Spinal cord (tissue), 10 donors: ENCODE measurements around the gene MRPS16. TPM values are rescaled to one million over a fixed set of nuclear protein-coding genes. Genes with fewer than 3 reads are reported as not detected.

Experiments
- DNase-seq, 6 donors: peaks; one replicate each; pipeline versions ENCODE4 v3.0.0 to v3.0.0-alpha.2; 2013 to 2015; ENCODE audit warnings: low spot score in 6 of 6, low read depth in 4 of 6
- H3K27ac ChIP-seq: one replicate; pipeline ENCODE4 v1.5.1; 2013; ENCODE audit warnings: low read depth, low read length, control low read depth
- H3K27me3 ChIP-seq: one replicate; pipeline ENCODE4 v1.6.1; 2013; ENCODE audit warnings: low read length; ENCODE audit not compliant: control insufficient read depth, insufficient read depth
- H3K36me3 ChIP-seq: one replicate; pipeline ENCODE4 v1.6.1; 2013; ENCODE audit warnings: low read length; ENCODE audit not compliant: control insufficient read depth, insufficient read depth
- H3K4me1 ChIP-seq: one replicate; pipeline ENCODE4 v1.6.1; 2013; ENCODE audit warnings: low read length; ENCODE audit not compliant: control insufficient read depth, insufficient read depth
- H3K4me3 ChIP-seq: one replicate; pipeline ENCODE4 v1.5.1; 2013; ENCODE audit warnings: low read depth, low read length, control low read depth
- H3K9me3 ChIP-seq: one replicate; pipeline ENCODE4 v1.6.1; 2013; ENCODE audit warnings: low read length; ENCODE audit not compliant: control insufficient read depth, insufficient read depth
- WGBS: methylation state at CpG from one replicate; pipeline ENCODE4 v1.1.5; 2013; ENCODE audit warnings: missing lambda C conversion rate; ENCODE audit not compliant: insufficient coverage; 5-methylcytosine and 5-hydroxymethylcytosine counted together
- long read RNA-seq, 4 donors: transcript quantifications; one replicate each; lab custom pipeline, GENCODE V29; 2026
- polyA plus RNA-seq, 2 donors: library from polyadenylated mRNA; unstranded; fragments of 120-200 nt; gene quantifications; one replicate each; pipeline ENCODE4 v1.2.1, GENCODE V29; 2013; ENCODE audit not compliant: insufficient read length in 2 of 2
- total RNA-seq, 2 donors: library from RNA; depleted of rRNA in 1 of 2; stranded (reverse); fragments of 120-200 nt in 1 of 2; fragments of >200 nt in 1 of 2; gene quantifications; one replicate each; pipeline versions ENCODE4 v1.2.3 to v1.2.4, GENCODE V29; 2013 to 2014
- donor health status: healthy.

The MRPS16 gene
- total RNA-seq = 10 to 100 TPM; 62.2 to 65.8 TPM
- 10 to 100 TPM; 68.8 to 84.3 TPM for polyA plus RNA-seq
- long read RNA-seq, donor 1, transcript MRPS16-202 (3 exons, 2,634 nt) = major isoform, 32 of 36 reads
- long read RNA-seq, donor 1, partial matches to known transcripts = 0 of 36 reads
- long read RNA-seq, donor 1, other reads (novel, unspliced or antisense) = 0 of 36 reads
- long read RNA-seq, donor 2, transcript MRPS16-202 (3 exons, 2,634 nt) = major isoform, 19 of 21 reads
- long read RNA-seq, donor 2, partial matches to known transcripts = 0 of 21 reads
- long read RNA-seq, donor 2, other reads (novel, unspliced or antisense) = 0 of 21 reads
- long read RNA-seq, donor 3, transcript MRPS16-202 (3 exons, 2,634 nt) = major isoform, 20 of 28 reads
- long read RNA-seq, donor 3, partial matches to known transcripts = 6 of 28 reads
- long read RNA-seq, donor 3, other reads (novel, unspliced or antisense) = 0 of 28 reads
- long read RNA-seq, donor 4, transcript MRPS16-202 (3 exons, 2,634 nt) = major isoform, 64 of 76 reads
- long read RNA-seq, donor 4, partial matches to known transcripts = 10 of 76 reads
- long read RNA-seq, donor 4, other reads (novel, unspliced or antisense) = 0 of 76 reads

DNA sequence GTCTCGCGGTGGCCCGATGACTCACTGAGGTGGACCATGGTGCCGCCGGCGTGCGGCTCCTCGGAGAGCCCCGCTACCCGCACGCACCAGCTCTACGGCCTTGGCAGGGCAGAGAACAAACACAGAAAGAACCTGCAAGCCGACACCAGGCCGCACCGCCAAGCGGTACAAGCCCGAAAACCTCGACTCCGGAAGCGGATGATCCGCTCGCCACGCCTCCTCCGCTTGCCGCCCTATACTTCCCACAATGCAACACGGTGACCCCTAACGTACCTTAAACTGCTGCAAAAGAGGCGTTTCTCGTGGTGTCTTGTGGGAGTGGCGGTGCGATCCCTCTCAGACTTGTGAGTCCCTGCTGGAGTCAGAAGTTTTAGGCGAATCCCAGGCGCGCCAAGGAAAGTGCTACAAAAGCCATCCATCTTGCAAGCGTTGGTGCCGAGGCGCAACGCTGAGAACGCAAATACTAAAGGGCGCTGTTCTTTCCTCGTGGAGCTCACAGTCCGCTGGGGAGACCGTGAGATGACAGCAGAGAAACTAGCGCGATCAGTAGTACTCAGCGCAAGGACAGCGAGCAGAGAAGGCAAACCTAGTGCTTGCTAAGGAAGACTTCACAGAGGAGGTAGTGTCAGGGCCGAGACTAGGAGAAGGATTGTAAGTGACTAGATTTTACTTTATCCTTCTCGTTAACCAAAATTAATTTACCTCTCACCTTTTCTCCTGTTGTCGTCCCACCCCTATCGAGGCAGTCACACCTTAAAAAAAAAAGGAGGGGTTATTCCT, at the start of gene MRPS16:
Gene MRPS16 (minus strand): TSS at position 200 of the 780 bp plus-strand sequence. CDS start 162 bp downstream, at position 38.
- Histone ChIP-seq H3K27ac (peak within 1 kb of the TSS; percentile 94), H3K27me3 (no peaks in the 10 kb centered on the region), H3K4me1 (peaks cover 10% of the 10 kb centered on the region), H3K4me3 (peak within 1 kb of the TSS; percentile 98), H3K36me3 (peaks cover 21% of the 10 kb centered on the region), H3K9me3 (no peaks in the 10 kb centered on the region)
- peak; percentile 95 to 99 (median 97) for DNase-seq
- WGBS = 0% methylated on average over 44 of the region's 51 CpGs

DNA sequence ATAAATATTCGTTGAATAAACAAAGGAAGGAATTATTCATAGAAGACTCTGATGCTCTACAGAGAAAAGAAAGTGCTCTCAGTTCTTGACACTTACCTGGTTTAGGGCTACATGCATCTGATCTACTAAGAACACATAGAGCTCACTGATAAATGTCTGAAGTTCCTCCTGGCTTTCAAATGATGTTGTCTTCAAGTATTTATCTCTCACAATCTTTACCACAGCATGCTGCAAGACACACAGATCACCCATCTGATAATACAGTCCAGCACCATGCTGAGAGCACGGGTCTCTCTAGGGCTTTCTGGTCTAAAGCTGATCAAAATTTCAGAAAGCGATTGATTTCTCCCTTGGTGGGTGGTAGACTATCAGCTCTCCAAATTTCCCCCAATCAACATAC, 44.5 kb upstream of the MRPS16 start:
- no peaks in the 10 kb centered on the region for H3K27me3 ChIP-seq
- H3K9me3 ChIP-seq = no peaks in the 10 kb centered on the region
- no CpG with 5 or more reads among the region's 3 CpGs for WGBS
- H3K4me3 ChIP-seq = no peak overlapping the region
- H3K36me3 ChIP-seq = no peaks in the 10 kb centered on the region
- H3K27ac ChIP-seq = no peak overlapping the region
- H3K4me1 ChIP-seq = no peaks in the 10 kb centered on the region
- DNase-seq = no peak

DNA sequence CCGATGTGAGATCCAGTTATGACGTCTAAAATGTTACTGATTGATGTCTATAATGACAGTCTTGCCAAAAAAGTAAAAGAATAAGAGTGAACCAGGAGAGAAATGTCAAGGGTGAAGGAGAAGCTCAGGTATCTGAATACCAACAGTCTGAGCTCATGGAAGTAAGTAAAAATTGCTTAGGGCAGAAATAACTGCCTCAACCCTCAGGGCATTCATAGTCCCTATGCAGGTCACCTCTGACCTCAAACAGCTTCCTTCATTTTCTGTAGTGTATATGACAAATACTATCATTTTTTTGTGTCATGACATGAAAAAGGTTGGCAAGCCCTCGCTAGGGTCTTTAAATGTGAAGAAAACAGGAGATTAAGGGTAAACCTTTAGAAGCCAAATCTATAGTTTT, 41.0 kb upstream of the MRPS16 start:
- H3K27ac ChIP-seq = no peak overlapping the region

DNA sequence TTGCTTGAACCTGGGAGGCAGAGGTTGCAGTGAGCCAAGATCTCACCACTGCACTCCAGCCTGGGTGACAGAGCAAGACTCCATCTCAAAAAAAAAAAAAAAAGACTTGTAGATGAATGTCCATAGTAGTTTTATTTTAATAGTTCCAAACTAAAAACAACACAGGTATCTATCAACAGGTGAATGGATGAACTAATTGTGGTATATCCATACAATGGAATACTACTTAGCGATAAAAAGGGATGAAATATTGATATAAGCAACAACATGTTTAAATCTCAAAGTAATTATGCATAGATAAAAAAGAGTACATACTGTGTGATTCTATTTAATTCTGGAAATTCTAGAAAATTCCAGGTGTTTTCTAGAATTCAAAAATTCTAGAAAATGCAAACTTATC, 37.5 kb upstream of the MRPS16 start:
- Histone ChIP-seq H3K27ac (no peak overlapping the region), H3K9me3 (no peaks in the 10 kb centered on the region), H3K4me3 (no peak overlapping the region), H3K4me1 (no peaks in the 10 kb centered on the region), H3K27me3 (no peaks in the 10 kb centered on the region), H3K36me3 (no peaks in the 10 kb centered on the region)
- DNase-seq = no peak
- no CpG with 5 or more reads among the region's 1 CpG for WGBS

More for the DNA sequence above, 41.0 kb upstream of the MRPS16 start:
- no peaks in the 10 kb centered on the region for H3K36me3 ChIP-seq
- no peaks in the 10 kb centered on the region for H3K9me3 ChIP-seq
- WGBS = 76% methylated on average over 2 of the region's 3 CpGs
- no peaks in the 10 kb centered on the region for H3K4me1 ChIP-seq
- H3K27me3 ChIP-seq = no peaks in the 10 kb centered on the region
- no peak overlapping the region for H3K4me3 ChIP-seq
- DNase-seq = no peak

DNA sequence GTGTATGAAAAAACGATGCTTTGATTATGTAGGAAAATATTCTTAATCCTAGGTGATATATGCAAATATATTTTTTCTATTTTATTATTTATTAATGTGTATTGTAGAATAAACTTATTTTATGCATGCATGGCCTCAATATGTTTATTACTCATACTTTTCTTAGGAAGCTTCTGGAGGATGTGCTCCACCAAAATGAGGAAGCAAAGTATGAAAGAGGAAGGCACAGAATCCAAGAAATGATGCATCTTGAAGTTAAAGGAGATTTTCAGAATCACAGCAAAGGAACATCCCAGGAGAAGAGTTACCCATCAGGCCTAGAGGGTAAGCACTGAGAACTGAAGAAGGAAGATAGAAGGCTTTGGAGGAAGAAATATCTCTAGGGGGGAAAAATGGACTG, 35.0 kb upstream of the MRPS16 start:
- no peaks in the 10 kb centered on the region for H3K9me3 ChIP-seq
- WGBS = no CpG with 5 or more reads among the region's 1 CpG
- no peaks in the 10 kb centered on the region for H3K27me3 ChIP-seq
- H3K4me3 ChIP-seq = no peak overlapping the region
- H3K27ac ChIP-seq = no peak overlapping the region
- H3K36me3 ChIP-seq = no peaks in the 10 kb centered on the region
- H3K4me1 ChIP-seq = no peaks in the 10 kb centered on the region
- no peak for DNase-seq

DNA sequence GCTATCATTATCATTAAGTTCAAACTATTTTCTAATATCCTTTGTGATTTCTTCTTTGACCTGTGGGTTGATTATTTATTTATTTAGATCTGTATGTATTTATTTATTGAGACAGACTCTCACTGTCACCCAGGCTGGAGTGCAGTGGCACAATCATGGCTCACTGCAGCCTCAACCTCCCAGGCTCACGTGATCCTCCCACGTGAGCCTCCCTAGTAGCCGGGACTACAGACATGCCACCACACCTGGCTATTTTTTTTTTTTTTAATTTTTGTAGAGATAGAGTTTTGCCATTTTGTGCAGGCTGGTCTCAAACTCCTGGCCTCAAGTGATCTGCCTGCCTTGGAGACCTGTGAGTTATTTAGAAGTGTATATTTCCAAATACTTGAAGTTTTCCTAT, 28.7 kb upstream of the MRPS16 start:
- WGBS = no CpG with 5 or more reads among the region's 3 CpGs
- no peak for DNase-seq
- H3K27me3 ChIP-seq = no peaks in the 10 kb centered on the region
- H3K4me3 ChIP-seq = no peak overlapping the region
- no peaks in the 10 kb centered on the region for H3K9me3 ChIP-seq
- H3K27ac ChIP-seq = no peak overlapping the region
- no peaks in the 10 kb centered on the region for H3K4me1 ChIP-seq
- H3K36me3 ChIP-seq = no peaks in the 10 kb centered on the region

DNA sequence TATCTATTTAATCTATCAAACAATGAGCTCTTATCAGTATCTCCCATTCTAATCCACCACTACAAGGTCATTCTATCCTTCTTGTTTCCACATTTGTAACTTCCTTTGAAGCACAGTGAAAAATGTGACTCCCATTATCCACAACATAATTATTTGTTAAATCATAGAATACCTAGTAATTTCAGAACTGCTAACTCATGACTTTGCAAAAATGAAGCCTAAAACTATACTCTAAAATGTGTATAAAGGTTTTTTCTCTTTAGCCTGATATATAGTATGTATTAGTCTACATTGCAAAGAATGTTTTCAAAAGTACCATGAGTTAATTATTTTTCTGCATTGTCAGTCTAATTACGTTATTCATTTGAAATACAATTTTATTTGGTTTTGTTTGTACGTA, 12.0 kb upstream of the MRPS16 start:
- DNase-seq = no peak
- Histone ChIP-seq H3K9me3 (no peaks in the 10 kb centered on the region), H3K36me3 (no peaks in the 10 kb centered on the region), H3K4me1 (no peaks in the 10 kb centered on the region), H3K27ac (no peak overlapping the region), H3K4me3 (no peak overlapping the region), H3K27me3 (no peaks in the 10 kb centered on the region)
- no CpG with 5 or more reads among the region's 2 CpGs for WGBS

DNA sequence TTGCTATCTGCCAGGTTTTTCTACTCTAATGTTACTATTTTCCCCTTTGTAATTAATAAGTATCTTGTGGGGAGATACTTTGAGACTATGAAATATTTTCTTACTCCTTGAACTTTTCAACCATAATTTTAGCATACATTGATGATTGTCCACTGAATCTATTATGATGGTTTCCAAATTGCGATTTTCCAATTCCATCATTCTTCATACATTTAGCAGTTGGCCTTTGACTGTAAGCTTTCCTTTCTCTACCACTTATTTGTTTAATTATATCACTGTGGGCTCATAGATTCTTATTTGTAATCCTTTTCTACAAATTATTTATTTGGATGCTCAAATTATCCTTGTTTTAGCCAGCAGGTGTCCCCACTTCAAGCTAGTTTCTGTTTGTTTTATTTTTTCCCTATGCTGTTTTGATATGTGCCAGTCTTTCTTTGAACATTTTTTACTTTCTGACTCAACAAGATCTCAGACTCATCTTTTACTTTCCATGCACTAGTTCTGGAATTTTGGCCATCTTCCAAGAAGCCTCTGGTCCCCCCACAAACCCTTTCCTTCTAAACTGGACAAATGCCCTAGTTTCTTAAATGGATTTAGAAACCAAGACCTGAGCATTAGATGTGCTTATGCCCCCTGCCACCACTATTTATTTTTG, 11.4 kb upstream of the MRPS16 start:
- no peaks in the 10 kb centered on the region for H3K36me3 ChIP-seq
- peak in 3 of 6 donors; percentile 7 to 64 (median 18) for DNase-seq
- no peak overlapping the region for H3K27ac ChIP-seq
- WGBS = no CpG with 5 or more reads among the region's 1 CpG
- no peaks in the 10 kb centered on the region for H3K4me1 ChIP-seq
- H3K4me3 ChIP-seq = no peak overlapping the region
- H3K27me3 ChIP-seq = no peaks in the 10 kb centered on the region
- no peaks in the 10 kb centered on the region for H3K9me3 ChIP-seq

DNA sequence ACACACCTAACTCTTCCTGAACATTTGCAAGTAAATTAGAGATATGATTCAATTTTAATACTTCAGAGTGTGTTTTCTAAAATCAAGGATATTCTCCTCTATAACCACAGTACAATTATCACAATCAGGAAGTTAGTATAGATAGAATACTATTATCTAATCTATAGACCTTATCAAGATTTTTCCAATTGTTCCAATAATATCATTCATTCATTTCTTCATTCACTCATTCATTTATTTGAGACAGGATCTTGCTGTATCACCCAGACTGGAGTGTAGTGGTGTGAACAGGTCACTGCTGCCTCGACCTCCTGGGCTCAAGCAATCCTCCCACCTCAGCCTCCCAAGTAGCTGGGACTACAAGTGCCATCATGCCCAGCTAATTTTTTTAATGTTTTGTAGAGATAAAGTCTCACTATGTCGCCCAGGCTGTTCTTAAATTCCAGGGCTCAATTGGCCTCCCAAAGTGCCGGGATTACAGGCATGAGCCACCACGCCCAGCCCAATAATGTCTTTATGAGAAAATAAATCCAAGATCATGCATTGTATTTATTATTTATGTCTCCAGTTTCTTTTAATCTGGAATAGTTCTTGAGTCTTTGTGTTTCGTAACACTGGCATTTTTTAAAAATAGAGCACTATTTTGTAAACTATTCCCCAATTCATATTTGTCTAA, 10.6 kb upstream of the MRPS16 start:
- Histone ChIP-seq H3K9me3 (no peaks in the 10 kb centered on the region), H3K4me3 (no peak overlapping the region), H3K4me1 (no peaks in the 10 kb centered on the region), H3K36me3 (no peaks in the 10 kb centered on the region), H3K27me3 (no peaks in the 10 kb centered on the region), H3K27ac (no peak overlapping the region)
- no CpG with 5 or more reads among the region's 5 CpGs for WGBS
- DNase-seq = no peak
